ENCODE results near the gene CSNK1E. TPM values are rescaled to one million over a fixed set of nuclear protein-coding genes. Genes with fewer than 3 reads are reported as not detected.

Gene CSNK1E
- total and polyA plus RNA-seq, 10 of the 15 experiments (the other 5 are each of a cell fraction or from before 2014, with no cell fraction given): 5.9 to 107 (median 64.9) TPM

DNA sequence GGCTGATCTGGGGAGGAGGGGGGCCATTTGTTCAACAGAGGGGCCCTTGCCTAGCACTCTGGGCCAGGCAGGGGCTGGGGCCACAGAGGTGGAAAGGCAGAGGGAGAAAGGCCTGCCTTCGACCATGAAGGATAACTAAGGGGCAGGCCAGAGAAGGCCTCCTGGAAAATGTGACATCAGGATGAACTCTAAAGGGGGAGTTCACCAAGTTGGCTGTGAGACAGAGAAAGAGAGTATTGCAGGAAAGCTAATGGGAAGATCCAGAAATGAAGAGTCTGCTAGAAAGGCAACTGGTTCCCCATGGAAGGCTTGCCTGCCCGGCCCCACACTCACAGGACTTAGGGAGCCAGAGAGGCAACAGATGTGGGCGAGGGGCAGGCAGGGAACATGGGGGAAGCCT is 16.3 kb downstream of the CSNK1E start:
- intact Hi-C loops (cut with micrococcal nuclease; ENCODE audit: unreplicated experiment) (no loop called here), in situ Hi-C loops (cut with MboI) (no loop called here)
- POLR2A ChIA-PET: no interaction called here
- H3K4me2 ChIP-seq (ENCODE audit: control insufficient read depth, insufficient read depth): no peak overlapping the region
- no peaks in the 10 kb centered on the region for H3K27me3 ChIP-seq (replicated peaks in 1 of 2; ENCODE audit: control insufficient read depth in 2 of 2, insufficient read depth in 2 of 2, low read length in 1 of 2)
- peaks cover 35 to 56% of the 10 kb centered on the region in 2 experiments for H3K36me3 ChIP-seq (ENCODE audit: control insufficient read depth in 2 of 2, insufficient read depth in 2 of 2, low read length in 1 of 2)
- H3K9ac ChIP-seq (ENCODE audit: control insufficient read depth, insufficient read depth, low read length): no peak overlapping the region
- H3K79me2 ChIP-seq (ENCODE audit: control insufficient read depth, insufficient read depth, low read length): peaks cover 19% of the 10 kb centered on the region
- DNase-seq (ENCODE audit: low read depth, low spot score) (no peak), FAIRE-seq (no peak), ATAC-seq (no peak)
- CTCF ChIA-PET: interaction anchor here (0.6 kb wide), 1 partner anchor 14 kb away, joined by 3 read pairs; no protein-coding TSS in a partner anchor
- H4K20me1 ChIP-seq (ENCODE audit: control insufficient read depth, insufficient read depth): no peaks in the 10 kb centered on the region
- SMC1A ChIA-PET (ENCODE audit: uncharacterized antibody, unreplicated experiment): no interaction called here
- H3K4me3 ChIP-seq: no peak overlapping the region
- WGBS (ENCODE audit: insufficient coverage, insufficient replicate concordance, low lambda C conversion rate, missing lambda C conversion rate): 96% methylated on average over 3 of the region's 3 CpGs
- no peak overlapping the region for H3K27ac ChIP-seq (ENCODE audit: control insufficient read depth, insufficient read depth)
- TF ChIP-seq HCFC1 (IDR thresholded peaks at IDR 0.05; ENCODE audit: low read length) (no peak), NBN (IDR thresholded peaks at IDR 0.05) (no peak), HDAC6 (IDR thresholded peaks at IDR 0.05; ENCODE audit: unreplicated experiment) (no peak), LARP7 (IDR thresholded peaks at IDR 0.05) (no peak), PAX5 (IDR thresholded peaks at IDR 0.05; ENCODE audit: borderline replicate concordance, low read depth, low read length) (no peak), CHD2 (IDR thresholded peaks at IDR 0.05; ENCODE audit: borderline replicate concordance, low read depth, low read length) (no peak), FOXM1 (IDR thresholded peaks at IDR 0.05; ENCODE audit: low read depth, low read length) (no peak), SMC3 (IDR thresholded peaks at IDR 0.05; ENCODE audit: borderline replicate concordance, low read length) (no peak)
- TF ChIP-seq, protein P1, sequence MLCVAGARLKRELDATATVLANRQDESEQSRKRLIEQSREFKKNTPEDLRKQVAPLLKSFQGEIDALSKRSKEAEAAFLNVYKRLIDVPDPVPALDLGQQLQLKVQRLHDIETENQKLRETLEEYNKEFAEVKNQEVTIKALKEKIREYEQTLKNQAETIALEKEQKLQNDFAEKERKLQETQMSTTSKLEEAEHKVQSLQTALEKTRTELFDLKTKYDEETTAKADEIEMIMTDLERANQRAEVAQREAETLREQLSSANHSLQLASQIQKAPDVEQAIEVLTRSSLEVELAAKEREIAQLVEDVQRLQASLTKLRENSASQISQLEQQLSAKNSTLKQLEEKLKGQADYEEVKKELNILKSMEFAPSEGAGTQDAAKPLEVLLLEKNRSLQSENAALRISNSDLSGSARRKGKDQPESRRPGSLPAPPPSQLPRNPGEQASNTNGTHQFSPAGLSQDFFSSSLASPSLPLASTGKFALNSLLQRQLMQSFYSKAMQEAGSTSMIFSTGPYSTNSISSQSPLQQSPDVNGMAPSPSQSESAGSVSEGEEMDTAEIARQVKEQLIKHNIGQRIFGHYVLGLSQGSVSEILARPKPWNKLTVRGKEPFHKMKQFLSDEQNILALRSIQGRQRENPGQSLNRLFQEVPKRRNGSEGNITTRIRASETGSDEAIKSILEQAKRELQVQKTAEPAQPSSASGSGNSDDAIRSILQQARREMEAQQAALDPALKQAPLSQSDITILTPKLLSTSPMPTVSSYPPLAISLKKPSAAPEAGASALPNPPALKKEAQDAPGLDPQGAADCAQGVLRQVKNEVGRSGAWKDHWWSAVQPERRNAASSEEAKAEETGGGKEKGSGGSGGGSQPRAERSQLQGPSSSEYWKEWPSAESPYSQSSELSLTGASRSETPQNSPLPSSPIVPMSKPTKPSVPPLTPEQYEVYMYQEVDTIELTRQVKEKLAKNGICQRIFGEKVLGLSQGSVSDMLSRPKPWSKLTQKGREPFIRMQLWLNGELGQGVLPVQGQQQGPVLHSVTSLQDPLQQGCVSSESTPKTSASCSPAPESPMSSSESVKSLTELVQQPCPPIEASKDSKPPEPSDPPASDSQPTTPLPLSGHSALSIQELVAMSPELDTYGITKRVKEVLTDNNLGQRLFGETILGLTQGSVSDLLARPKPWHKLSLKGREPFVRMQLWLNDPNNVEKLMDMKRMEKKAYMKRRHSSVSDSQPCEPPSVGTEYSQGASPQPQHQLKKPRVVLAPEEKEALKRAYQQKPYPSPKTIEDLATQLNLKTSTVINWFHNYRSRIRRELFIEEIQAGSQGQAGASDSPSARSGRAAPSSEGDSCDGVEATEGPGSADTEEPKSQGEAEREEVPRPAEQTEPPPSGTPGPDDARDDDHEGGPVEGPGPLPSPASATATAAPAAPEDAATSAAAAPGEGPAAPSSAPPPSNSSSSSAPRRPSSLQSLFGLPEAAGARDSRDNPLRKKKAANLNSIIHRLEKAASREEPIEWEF (IDR thresholded peaks at IDR 0.05; ENCODE audit: insufficient replicate concordance, low read depth, low read length): no peak
- H2AFZ ChIP-seq (ENCODE audit: control insufficient read depth, low read depth, low read length): no peak overlapping the region
- RAD21 ChIA-PET (ENCODE audit: unreplicated experiment): no interaction called here
- H3K9me3 ChIP-seq (replicated peaks; ENCODE audit: control insufficient read depth, insufficient read depth, low read length): no peaks in the 10 kb centered on the region
- H3K4me1 ChIP-seq (ENCODE audit: control insufficient read depth, insufficient read depth, low read length): peaks cover 21% of the 10 kb centered on the region
- BruUV-seq (replicated peaks): no TSS peak
